ENCODE results near the gene TEPSIN.

Gene TEPSIN

GRCh38 chr17:81189016-81189415 is 49.8 kb downstream of the TEPSIN start:
- Histone ChIP-seq H3K79me2 (ENCODE audit: insufficient read depth, low read length) (no peaks in the 10 kb centered on the region), H3K9ac (ENCODE audit: low read length) (no peak overlapping the region), H3K4me3 (ENCODE audit: insufficient read depth, low read length, poor library complexity, severe bottlenecking) (no peak overlapping the region), H3K4me2 (ENCODE audit: low read depth, low read length, poor library complexity, severe bottlenecking) (no peak overlapping the region), H3K9me2 (replicated peaks; ENCODE audit: insufficient read depth, low read length) (no peaks in the 10 kb centered on the region), H3F3A (ENCODE audit: insufficient read depth) (no peaks in the 10 kb centered on the region), H4K20me1 (ENCODE audit: low read depth, low read length) (no peaks in the 10 kb centered on the region), H2AFZ (ENCODE audit: low read depth, low read length, severe bottlenecking) (no peak overlapping the region), H3K27ac (ENCODE audit: low read depth, low read length) (no peak overlapping the region), H3K36me3 (ENCODE audit: low read length) (no peaks in the 10 kb centered on the region), H3K9me3 (ENCODE audit: insufficient read depth, low read length) (no peaks in the 10 kb centered on the region), H3K27me3 (ENCODE audit: low read length) (no peaks in the 10 kb centered on the region)
- no peak for TF ChIP-seq CTCF (IDR thresholded peaks at IDR 0.05; ENCODE audit: insufficient read depth, low read length, poor library complexity, severe bottlenecking)
- TF ChIP-seq EZH2phosphoT487 (conservative IDR thresholded peaks at IDR 0.05; ENCODE audit: low read length): no peak

- no peak overlapping the region for H3K27ac ChIP-seq (ENCODE audit: low read depth, low read length)
- H2AFZ ChIP-seq (ENCODE audit: low read depth, low read length, severe bottlenecking): no peak overlapping the region
- H3K9me3 ChIP-seq (ENCODE audit: insufficient read depth, low read length): no peaks in the 10 kb centered on the region
- no peaks in the 10 kb centered on the region for H3F3A ChIP-seq (ENCODE audit: insufficient read depth)
- H3K4me3 ChIP-seq (ENCODE audit: insufficient read depth, low read length, poor library complexity, severe bottlenecking): no peak overlapping the region
- no peaks in the 10 kb centered on the region for H4K20me1 ChIP-seq (ENCODE audit: low read depth, low read length)
- H3K9me2 ChIP-seq (replicated peaks; ENCODE audit: insufficient read depth, low read length): no peaks in the 10 kb centered on the region
- no peak overlapping the region for H3K4me2 ChIP-seq (ENCODE audit: low read depth, low read length, poor library complexity, severe bottlenecking)
- no peaks in the 10 kb centered on the region for H3K79me2 ChIP-seq (ENCODE audit: insufficient read depth, low read length)
- H3K9ac ChIP-seq (ENCODE audit: low read length): no peak overlapping the region
- H3K27me3 ChIP-seq (ENCODE audit: low read length): no peaks in the 10 kb centered on the region
- H3K36me3 ChIP-seq (ENCODE audit: low read length): no peaks in the 10 kb centered on the region
- TF ChIP-seq CTCF (IDR thresholded peaks at IDR 0.05; ENCODE audit: insufficient read depth, low read length, poor library complexity, severe bottlenecking): no peak
- no peak for TF ChIP-seq EZH2phosphoT487 (conservative IDR thresholded peaks at IDR 0.05; ENCODE audit: low read length)
Measured at GRCh38 chr17:81188491-81188840, 50.4 kb downstream of the TEPSIN start.

- Histone ChIP-seq H3K79me2 (ENCODE audit: insufficient read depth, low read length) (no peaks in the 10 kb centered on the region), H3K27me3 (ENCODE audit: low read length) (no peaks in the 10 kb centered on the region), H3F3A (ENCODE audit: insufficient read depth) (no peaks in the 10 kb centered on the region), H3K9me2 (replicated peaks; ENCODE audit: insufficient read depth, low read length) (no peaks in the 10 kb centered on the region), H3K27ac (ENCODE audit: low read depth, low read length) (no peak overlapping the region), H3K9me3 (ENCODE audit: insufficient read depth, low read length) (no peaks in the 10 kb centered on the region), H2AFZ (ENCODE audit: low read depth, low read length, severe bottlenecking) (no peak overlapping the region), H3K9ac (ENCODE audit: low read length) (no peak overlapping the region), H3K36me3 (ENCODE audit: low read length) (no peaks in the 10 kb centered on the region), H3K4me2 (ENCODE audit: low read depth, low read length, poor library complexity, severe bottlenecking) (no peak overlapping the region), H3K4me3 (ENCODE audit: insufficient read depth, low read length, poor library complexity, severe bottlenecking) (no peak overlapping the region), H4K20me1 (ENCODE audit: low read depth, low read length) (no peaks in the 10 kb centered on the region)
- TF ChIP-seq CTCF (IDR thresholded peaks at IDR 0.05; ENCODE audit: insufficient read depth, low read length, poor library complexity, severe bottlenecking): no peak
- no peak for TF ChIP-seq EZH2phosphoT487 (conservative IDR thresholded peaks at IDR 0.05; ENCODE audit: low read length)
Measured at GRCh38 chr17:81187586-81188490, 51.0 kb downstream of the TEPSIN start.
